Gastrocnemius medialis (tissue), 4 donors: Measurements from ENCODE around the gene NPTN.

Experiments
- POLR2A ChIP-seq, 2 donors: fragments of 450-650 bp; IDR thresholded peaks; one replicate each; pipeline ENCODE4 v1.6.1; 2017; ENCODE audit warnings: antibody characterized with exemption in 2 of 2, mild to moderate bottlenecking in 2 of 2, moderate library complexity in 2 of 2
- TF ChIP-seq, protein P1 (sequence below), 5 experiments: fragments of 450-650 bp in 3 of 5; fragments of 200-600 bp in 2 of 5; sonication (generic) in 2 of 5; IDR thresholded peaks in 4 of 5; conservative IDR thresholded peaks in 1 of 5; 1 replicate in 4 of 5; 2 replicates in 1 of 5; pipeline ENCODE4 v1.5.1; 2016 to 2019; ENCODE audit warnings: antibody characterized with exemption in 5 of 5, mild to moderate bottlenecking in 3 of 5, moderate library complexity in 3 of 5

DNA sequence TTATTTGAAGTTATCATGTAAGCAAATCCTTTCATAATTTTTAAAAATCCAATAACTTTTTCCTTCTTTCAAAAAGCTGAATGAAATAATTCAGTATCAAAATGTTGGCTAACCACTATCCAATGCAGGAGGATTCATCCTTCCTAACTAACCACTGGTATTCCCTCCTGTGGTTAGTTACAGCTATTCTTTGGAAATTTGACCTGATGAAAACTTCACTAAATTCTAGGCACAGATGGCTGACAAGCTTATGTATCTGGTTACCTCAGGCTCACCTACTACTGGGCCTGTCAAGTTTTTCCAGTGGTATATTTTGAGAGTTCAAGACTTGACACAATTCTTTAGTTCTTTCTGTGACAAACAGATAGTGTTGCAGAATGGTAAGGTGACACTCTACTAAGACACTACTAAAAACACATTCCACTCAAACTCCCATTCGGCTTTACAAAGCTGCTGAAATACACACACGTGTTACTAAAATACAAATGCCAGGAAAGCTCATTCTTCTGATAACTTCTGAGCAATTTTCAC is 15.8 kb downstream of the NPTN start:
- TF ChIP-seq, protein P1, sequence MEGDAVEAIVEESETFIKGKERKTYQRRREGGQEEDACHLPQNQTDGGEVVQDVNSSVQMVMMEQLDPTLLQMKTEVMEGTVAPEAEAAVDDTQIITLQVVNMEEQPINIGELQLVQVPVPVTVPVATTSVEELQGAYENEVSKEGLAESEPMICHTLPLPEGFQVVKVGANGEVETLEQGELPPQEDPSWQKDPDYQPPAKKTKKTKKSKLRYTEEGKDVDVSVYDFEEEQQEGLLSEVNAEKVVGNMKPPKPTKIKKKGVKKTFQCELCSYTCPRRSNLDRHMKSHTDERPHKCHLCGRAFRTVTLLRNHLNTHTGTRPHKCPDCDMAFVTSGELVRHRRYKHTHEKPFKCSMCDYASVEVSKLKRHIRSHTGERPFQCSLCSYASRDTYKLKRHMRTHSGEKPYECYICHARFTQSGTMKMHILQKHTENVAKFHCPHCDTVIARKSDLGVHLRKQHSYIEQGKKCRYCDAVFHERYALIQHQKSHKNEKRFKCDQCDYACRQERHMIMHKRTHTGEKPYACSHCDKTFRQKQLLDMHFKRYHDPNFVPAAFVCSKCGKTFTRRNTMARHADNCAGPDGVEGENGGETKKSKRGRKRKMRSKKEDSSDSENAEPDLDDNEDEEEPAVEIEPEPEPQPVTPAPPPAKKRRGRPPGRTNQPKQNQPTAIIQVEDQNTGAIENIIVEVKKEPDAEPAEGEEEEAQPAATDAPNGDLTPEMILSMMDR (IDR thresholded peaks at IDR 0.05 in 4 of 5, conservative IDR thresholded peaks at IDR 0.05 in 1 of 5) = no peak
- no peak for TF ChIP-seq POLR2A (IDR thresholded peaks at IDR 0.05)
